Activated CD4-positive, alpha-beta T cell treated with anti-CD3 and anti-CD28 coated beads for 48 hours (primary cell): ENCODE data around the gene AKAP4.

ENCODE experiments used
- DNase-seq: peaks from one replicate; pipeline ENCODE4 v3.0.0-alpha.2; 2020

AKAP4 gene, protein sequence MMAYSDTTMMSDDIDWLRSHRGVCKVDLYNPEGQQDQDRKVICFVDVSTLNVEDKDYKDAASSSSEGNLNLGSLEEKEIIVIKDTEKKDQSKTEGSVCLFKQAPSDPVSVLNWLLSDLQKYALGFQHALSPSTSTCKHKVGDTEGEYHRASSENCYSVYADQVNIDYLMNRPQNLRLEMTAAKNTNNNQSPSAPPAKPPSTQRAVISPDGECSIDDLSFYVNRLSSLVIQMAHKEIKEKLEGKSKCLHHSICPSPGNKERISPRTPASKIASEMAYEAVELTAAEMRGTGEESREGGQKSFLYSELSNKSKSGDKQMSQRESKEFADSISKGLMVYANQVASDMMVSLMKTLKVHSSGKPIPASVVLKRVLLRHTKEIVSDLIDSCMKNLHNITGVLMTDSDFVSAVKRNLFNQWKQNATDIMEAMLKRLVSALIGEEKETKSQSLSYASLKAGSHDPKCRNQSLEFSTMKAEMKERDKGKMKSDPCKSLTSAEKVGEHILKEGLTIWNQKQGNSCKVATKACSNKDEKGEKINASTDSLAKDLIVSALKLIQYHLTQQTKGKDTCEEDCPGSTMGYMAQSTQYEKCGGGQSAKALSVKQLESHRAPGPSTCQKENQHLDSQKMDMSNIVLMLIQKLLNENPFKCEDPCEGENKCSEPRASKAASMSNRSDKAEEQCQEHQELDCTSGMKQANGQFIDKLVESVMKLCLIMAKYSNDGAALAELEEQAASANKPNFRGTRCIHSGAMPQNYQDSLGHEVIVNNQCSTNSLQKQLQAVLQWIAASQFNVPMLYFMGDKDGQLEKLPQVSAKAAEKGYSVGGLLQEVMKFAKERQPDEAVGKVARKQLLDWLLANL

DNA sequence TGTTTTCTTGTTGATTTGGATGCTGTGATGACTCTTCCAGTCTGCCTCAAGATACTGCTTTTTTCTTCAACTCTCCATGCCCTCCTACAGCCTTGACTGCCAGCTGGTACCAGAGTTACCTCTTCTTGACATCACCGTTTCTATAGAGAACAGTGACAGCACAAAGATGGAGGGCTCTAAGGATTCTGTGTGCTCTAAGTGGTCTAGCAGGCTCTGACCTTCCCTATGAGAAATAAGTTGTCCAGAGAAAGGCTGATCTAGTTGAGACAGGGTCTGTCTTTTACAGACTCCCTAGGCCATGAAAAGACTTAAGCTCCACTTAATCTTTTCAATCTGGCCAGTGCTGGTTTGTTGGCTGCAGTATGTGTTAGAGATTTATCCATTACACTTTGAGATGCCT lies at the start of gene AKAP4:
Gene AKAP4, minus strand, starts transcription at position 101 of the 400 bp plus-strand sequence. CDS start 118 bp downstream, outside the sequence.
- no peak for DNase-seq

DNA sequence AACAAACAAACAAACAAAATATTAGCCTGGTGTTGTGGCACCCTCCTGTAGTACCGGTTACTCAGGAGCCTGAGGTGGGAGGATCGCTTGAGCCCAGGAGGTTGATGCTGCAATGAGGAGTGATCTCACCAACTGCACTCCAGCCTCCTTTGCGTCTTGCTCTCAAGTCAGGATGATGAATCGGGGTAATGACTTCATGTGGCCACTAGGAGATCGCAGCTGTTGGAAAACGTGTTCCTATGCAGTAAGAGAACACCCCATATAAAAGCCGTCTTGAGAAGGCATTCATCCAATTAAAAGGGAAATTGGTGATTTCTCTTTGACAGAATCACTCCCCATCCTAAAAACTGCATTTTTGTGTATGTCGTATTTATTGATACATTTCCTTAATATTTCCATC lies 10.7 kb upstream of the AKAP4 start:
- no peak for DNase-seq

DNA sequence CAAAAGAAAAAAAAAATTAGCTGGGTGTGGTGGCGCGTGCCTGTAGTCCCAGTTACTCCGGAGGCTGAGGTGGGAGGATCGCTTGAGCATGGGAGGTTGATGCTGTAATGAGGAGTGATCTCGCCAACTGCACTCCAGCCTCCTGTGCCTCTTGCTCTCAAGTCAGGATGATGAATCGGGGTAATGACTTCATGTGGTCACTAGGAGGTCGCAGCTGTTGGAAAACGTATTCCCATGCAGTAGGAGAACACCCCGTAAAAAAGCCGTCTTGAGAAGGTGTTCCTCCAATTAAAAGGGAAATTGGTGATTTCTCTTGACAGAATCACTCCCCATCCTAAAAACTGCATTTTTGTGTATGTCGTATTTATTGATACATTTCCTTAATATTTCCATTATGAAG lies 5.9 kb upstream of the AKAP4 start:
- no peak for DNase-seq

DNA sequence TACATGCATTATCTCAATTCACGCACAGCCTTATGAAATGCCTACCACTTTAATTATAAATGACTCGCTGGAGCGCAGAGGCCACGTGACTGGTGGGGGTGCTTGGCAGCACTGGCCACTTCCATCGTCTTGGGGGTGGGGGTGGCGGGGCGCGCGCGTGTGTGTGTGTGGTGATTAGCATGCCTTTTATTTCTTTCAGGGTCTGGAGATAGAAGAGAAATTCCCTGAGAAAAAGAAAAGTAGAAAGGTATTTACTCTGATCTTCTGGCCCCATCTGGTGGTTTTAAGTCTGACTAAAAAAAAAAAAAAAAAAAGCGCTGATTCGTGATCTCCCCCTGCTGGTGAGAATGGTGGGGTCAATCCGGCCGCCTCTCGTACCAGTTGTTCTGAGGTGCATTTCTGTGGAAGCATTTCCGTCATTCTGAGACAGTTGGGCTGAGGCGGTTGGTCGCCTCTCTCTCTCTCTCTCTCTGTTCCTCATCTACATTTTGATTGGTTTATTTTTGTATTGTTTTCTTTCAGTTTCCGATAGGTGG lies 3.6 kb upstream of the AKAP4 start, which contains the start of gene CCNB3:
Gene CCNB3, plus strand, starts transcription at position 402 of the 536 bp plus-strand sequence. CDS start 80,399 bp downstream, outside the sequence.
- peak; percentile 75 for DNase-seq

DNA sequence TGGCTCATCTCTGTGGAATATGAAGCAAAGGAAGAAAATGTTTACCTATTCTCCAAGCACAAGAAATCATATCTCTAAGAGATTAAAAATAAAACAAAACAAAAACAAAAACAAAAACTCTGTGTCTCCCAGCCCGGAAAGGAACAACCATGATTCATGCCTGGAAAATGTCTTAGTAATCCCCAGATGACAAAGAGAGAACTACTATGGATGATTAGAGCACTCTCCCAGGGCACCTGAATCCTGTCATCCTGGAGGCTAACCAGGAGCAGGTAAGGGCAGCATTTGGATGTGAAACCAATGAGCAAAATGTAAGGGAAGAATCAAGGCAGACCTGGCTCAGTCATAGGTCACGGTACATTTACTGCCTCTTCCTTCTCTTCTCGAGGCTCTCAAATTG lies 1.7 kb upstream of the AKAP4 start:
- no peak for DNase-seq

DNA sequence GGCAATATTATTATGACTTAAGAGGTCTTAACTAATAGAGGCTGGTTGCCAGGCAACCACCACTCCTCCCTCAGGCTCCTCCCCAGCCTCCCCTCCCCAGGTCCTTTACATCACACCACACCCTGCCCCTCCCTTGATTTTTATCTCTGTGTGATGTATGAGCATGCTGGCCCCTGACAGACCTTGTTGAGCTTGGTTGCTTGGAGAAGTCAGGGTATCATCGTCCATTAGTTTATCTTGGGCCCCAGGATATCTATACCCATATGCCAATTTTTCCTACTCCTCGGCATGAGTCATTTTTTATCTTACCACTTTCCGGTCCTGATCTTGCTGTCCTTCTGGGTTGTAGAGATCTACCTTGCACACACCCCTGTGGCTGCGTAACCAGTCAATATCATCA lies 2.5 kb downstream of the AKAP4 start:
- no peak for DNase-seq

DNA sequence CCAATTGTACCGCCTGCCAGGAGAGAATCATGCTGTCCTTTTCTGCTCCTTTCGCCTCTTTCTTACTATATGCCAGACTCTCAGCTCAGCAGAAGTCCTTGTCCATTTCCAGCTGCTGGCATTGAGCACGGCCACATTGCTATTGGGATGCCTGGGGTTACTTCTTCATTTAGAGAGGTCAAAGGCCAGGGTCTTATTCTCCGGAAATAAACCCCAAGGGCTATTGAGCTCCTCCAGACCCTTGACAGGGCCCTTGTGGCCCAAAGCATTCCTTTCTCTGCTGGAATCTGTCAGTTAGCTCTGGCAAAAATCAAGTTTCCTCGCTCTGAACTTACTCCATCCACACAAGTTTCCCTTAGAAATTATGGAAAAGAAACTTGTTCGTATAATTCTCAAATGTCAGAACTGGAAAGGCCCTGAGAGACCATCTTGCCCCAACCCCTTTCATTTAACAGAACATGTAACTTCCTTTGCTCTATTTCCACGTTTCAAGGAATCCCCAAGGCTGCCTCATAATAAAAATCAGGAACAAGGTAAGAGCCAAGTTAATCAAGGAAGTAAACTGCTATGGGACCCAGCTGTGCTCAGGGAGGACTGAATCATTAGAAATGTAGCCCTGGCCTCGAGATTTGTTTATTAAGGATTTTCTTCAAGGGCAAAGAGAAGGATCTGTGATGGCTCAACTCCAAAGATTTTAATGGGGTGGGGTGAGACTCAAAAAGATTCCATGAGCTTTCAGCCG lies 11.8 kb downstream of the AKAP4 start:
- no peak for DNase-seq

DNA sequence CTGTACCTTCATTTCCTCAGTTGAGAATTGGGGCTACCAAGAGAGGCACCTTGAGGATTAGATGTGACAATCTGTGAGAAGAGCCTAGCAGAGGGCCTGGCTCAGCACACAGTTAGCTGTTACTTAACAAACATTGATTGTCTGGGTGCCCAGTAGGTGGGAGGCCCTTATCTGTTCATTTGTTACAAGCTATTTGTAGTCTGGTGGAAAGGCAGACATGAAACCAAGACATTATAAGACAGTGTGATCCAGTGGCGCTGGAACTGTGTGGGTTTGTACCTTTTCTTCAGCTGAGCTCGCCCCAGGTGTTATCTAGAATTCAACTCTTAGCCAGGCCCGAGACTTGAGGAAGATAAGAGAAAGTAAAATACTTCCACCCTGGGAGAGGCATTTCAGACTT lies 16.9 kb downstream of the AKAP4 start:
- no peak for DNase-seq

DNA sequence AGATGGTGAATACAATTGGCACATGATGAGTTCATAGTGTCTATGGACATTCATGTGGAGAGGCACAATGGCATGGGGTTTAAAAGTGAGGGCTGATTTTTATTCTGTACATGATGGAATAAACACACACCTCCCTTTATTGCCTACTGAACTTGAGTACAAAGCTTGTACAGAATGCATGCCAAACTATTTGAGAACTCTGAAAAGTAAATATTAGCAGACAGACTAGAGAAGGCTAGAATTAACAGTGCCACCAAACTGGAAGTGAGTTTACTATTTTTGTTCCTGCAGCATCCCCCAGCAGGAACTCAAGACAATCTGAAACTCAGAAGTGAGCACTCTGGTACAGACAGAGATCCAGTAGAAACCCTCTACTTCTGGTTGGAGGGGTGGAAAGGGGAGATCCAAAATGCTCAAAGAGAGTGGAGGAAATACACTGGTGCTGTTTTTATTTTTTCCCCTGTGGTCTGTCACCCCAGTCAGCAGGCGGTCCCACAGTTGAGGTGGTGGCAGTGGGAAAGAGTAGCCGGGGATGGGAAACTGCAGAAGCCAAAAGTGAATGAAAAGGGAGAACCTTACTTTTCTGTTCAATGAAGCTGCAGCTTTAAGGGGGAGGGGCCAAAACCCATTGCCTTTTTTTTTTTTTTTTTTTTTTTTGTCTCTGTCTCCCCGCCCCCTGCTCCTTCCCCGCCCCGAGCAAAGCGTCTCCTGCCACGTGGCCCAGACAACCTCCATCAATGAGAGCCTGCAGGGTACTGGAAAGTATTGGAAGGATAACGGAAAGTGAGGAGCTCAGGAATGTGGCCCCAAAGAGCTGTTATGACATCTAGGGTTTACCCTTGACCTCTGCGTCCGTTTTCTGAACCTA lies 20.5 kb downstream of the AKAP4 start:
- no peak for DNase-seq

DNA sequence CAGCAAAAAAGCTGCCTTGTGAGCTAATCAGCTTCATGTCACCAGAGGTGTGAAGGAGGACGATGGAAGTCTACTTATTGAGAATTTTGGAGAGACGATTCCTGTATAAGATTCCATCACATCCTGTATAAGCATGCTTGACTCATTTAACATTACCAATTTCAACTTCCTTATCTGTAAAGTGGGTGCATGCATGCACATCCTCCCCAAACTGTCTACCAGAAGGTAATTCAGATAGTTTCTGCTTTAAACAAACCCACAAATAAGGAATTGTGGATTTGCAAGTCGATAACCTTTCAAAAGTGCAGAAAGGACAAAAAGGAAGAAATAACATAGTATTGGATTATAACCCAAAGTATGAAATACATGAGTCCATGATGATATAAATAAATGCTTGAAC lies 31.1 kb downstream of the AKAP4 start:
- no peak for DNase-seq

DNA sequence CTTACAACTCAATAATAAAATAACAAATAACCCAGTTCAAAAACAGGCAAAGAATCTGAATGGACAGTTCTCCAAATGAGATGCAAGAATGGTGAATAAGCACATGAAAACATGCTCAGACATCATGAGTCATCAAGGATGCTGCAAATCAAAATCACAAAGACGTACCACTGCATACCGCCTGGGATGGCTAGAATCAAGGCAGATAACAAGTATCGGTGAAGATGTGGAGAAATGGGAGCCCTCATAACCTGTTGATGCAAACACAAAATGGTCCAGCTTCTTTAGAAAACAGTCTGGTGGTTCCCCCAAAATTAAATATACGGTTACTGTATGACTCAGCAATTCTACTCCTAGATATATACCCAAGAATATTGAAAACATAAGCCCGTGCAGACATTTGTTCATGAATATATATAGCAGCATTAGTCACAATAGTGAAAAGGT lies 32.5 kb downstream of the AKAP4 start:
- DNase-seq = no peak

DNA sequence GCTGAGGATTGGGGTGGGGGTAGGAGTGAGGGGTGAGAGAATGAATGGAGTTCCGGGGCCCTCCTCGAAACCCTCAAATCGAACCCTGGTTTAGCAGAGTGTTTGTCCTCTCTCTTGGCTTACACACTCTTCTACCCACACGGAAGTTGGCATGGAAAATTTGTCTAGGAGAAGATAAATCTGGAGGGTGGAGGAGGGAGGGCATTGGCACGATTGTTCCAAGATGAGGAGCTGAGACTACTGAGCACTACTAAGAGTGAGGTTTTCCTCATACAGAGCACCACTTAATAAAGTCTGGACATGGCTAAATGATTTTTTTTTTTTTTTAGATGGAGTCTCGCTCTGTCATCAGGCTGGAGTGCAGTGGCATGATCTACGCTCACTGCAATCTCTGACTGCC lies 33.4 kb downstream of the AKAP4 start:
- DNase-seq = no peak

DNA sequence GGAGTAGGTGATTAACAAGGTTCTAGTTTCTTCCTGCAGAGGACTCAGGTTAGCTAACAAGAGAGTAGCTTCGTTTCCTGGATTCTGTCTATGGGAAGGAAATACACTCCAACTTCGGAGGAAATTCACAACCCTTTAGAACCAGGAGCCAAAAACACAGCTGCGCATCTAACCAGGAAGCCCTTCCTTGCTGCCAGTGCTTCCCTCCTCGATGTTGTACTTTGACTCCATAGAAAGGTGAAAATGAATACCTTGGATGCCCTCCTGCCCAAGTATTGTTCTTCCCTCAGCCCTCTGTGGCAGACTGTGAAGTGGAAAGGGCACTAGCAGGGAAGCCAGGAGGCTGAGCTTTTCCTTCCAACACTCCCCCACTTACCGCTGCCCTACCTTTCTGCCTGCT lies 35.1 kb downstream of the AKAP4 start:
- DNase-seq = no peak

DNA sequence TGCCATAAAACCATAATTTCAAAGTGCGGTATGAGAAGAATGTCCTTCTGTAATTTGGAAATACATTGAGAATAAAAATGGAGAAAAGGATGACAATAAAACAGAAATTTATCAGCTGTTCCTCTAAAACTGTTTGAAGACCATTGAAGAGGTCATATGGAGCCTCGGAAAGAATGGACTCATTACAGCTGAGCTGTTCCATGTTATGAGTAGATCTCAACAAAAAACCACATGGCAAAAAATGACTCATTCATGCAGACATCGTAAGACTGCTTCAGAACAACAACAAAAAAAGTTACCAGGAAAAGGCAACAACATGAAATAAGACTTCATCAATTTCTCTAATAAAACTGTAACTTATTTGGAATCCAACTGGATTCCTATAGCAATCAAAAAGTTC lies 39.7 kb downstream of the AKAP4 start:
- DNase-seq = no peak

DNA sequence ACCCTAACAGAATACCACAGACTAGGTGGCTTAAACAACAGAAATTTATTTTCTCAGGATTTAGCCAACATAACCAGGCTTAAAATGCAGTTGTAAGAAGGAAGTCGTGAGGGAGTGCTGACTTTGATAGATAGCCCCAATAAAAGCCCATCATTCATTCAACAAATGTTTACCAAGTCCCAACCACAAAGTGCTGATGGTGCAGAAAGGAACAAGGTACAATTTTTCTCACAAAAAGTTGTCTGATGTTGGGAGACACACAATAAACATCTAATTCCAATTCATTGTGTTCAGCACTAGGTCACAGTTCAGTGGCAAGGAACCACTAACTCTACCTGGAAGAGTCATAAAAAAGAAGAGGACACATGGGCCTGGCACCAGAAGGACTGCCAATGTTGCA lies 42.2 kb downstream of the AKAP4 start:
- DNase-seq = no peak

DNA sequence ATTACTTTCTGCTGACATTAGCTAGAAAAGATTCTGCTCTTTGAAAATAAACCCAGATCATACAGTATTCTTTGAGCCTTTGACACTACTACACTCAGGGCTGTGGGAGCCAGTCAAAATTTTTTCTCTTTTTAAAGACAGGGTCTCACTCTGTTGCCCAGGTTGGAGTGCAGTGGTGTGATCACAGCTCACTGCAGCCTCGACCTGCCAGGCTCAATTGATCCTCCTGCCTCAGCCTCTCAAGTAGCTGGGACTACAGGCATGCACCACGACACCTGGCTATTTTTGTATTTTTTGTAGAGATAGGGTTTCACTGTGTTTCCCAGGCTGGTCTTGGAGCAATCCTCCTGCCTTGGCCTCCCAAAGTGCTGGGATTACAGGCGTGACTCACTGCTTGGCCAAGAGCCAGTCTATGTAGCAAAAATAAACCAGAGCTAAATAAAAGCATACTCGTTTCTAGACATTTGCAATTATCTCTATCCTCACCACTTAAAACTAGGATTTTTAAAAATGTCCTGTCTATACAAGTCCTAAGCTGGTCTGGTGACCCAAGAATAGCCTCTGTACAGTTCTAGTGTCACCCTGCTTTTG lies 43.2 kb downstream of the AKAP4 start:
- DNase-seq = no peak

DNA sequence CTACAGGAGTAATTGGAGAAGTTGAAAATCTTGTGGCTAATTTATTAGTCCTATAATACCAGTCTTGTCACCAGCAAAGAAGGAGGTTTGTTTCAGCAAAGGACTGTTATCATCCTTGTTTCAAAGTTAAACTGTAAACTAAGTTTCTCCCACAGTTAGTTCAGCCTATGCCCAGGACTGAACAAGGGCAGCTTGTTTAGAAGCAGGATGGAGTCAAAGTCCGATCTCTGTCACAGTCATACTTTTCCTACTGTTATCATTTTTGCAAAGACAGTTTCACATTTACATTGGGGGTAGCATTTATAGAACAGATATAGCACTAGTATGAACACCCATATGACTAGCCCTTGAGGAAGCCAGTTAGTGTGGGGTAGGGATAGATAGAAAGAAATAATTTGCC lies 46.4 kb downstream of the AKAP4 start:
- DNase-seq = no peak

DNA sequence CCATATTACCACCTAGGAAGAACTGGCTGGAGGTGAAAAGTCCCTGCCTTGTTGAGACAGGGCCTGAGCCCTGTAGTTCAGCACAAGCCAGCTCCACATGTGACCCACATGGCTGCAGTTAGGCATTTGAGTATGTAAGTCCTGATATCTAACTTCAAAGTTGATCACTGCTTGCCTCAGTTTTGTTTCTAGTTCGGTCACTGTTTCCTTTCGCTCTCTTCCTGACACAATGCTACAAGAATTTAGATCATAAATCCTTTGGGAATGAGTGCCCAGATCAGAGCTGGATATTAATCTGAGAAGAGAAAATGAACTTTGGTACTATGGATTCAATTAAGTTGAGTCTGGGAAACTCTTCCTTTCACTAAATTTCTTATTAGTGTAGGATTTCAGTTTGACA lies 48.4 kb downstream of the AKAP4 start:
- DNase-seq = no peak

DNA sequence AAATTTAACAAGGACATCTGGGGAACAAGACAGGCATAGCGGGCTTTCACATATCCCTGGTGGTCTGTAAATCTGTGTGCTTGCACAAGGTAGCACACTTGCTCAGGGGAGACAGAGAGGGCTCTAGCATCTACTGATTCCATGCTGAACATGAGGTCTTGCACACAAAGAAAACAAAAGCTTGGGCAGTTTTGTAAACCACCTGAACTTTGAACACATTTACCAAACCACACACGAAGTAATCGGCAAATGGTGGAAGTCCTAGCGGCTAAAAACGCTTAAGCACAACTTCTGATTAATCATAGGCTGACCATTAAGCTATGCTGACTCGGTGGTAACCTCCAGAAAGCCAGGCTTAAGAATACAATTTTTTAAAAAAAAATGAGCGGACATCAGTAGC lies 52.8 kb downstream of the AKAP4 start:
- DNase-seq = no peak
